K562 (cell line): ENCODE measurements around the gene PDHX. TPM values are rescaled to one million over a fixed set of nuclear protein-coding genes. Genes with fewer than 3 reads are reported as not detected.

Source experiments
- ATAC-seq: fragments of 200-7000 bp; cut with Tn5 transposase; 3 replicates; pipeline ENCODE4 v1.9.1; 2020; ENCODE audit warnings: moderate library complexity
- BruUV-seq: library from RNA; stranded (reverse); fragments of 400-500 nt; replicated peaks from 2 replicates; lab custom pipeline; 2021; lab: Mats Ljungman, UMichigan
- CTCF ChIA-PET: fragments of 300-600 bp; formaldehyde crosslinking; extraction: SDS; loops from one replicate; lab custom pipeline; 2021; ENCODE audit warnings: low intra/inter-chr PET ratio; lab: Yijun Ruan, JAX
- POLR2A ChIA-PET: fragments of 300-600, 350-650 bp; sonication (Branson Sonifier 250); formaldehyde crosslinking; extraction: SDS; loops from one replicate; lab custom pipeline; 2021; ENCODE audit warnings: antibody characterized with exemption, inconsistent platforms; lab: Yijun Ruan, JAX
- DNase-seq, 4 experiments: peaks; one replicate each; pipeline versions ENCODE4 v3.0.0 to v3.0.0-alpha.2; 2011 to 2018; ENCODE audit warnings: low spot score in 3 of 4, mixed read lengths in 3 of 4; ENCODE audit errors: extremely low read depth in 1 of 4
- FAIRE-seq: peaks from 2 replicates; lab custom pipeline; 2011; peaks lifted over from hg19 to GRCh38; lab: Jason Lieb, UNC
- H2AFZ ChIP-seq: 2 replicates; pipeline ENCODE4 v1.6.0; 2011; ENCODE audit warnings: low read depth, low read length, control low read depth, inconsistent platforms
- H3K27ac ChIP-seq: fragments of 200-600 bp; 3 replicates; pipeline ENCODE4 v1.8.0; 2011; ENCODE audit warnings: low read depth, mild to moderate bottlenecking, control low read depth, inconsistent platforms, low read length, moderate library complexity, mixed read lengths; ENCODE audit errors: extremely low read depth
- H3K27me3 ChIP-seq, 2 experiments: fragments of 300-600 bp in 1 of 2; 2 replicates in 1 of 2; 3 replicates in 1 of 2; pipeline versions ENCODE4 v1.6.0 to v1.8.0; 2011; ENCODE audit warnings: inconsistent platforms in 2 of 2, low read length in 2 of 2, mild to moderate bottlenecking in 1 of 2, mixed read lengths in 1 of 2, moderate library complexity in 1 of 2; ENCODE audit not compliant: control insufficient read depth in 2 of 2, insufficient read depth in 2 of 2
- H3K36me3 ChIP-seq: fragments of 300-600 bp; 3 replicates; pipeline ENCODE4 v1.8.0; 2011; ENCODE audit warnings: mild to moderate bottlenecking, low read length, inconsistent platforms; ENCODE audit not compliant: control insufficient read depth, insufficient read depth
- H3K4me1 ChIP-seq, 2 experiments: fragments of 200-600 bp in 1 of 2; replicated peaks in 1 of 2; 2 replicates in 1 of 2; 3 replicates in 1 of 2; pipeline versions ENCODE4 v1.5.1 to v1.8.0; 2011; ENCODE audit warnings: inconsistent platforms in 2 of 2, low read length in 2 of 2, mild to moderate bottlenecking in 1 of 2, mixed read lengths in 1 of 2, moderate library complexity in 1 of 2; ENCODE audit not compliant: control insufficient read depth in 2 of 2, insufficient read depth in 2 of 2
- H3K4me2 ChIP-seq: 2 replicates; pipeline ENCODE4 v1.6.1; 2011; ENCODE audit warnings: low read length, control low read depth, inconsistent platforms, mixed read lengths; ENCODE audit not compliant: insufficient read depth
- H3K4me3 ChIP-seq: fragments of 200-600 bp; sonication (generic), shearing (Covaris generic); 2 replicates; pipeline ENCODE4 v1.5.1; 2016; ENCODE audit warnings: control low read depth, inconsistent platforms
- H3K79me2 ChIP-seq: fragments of 200-600 bp; 3 replicates; pipeline ENCODE4 v1.8.0; 2011; ENCODE audit warnings: low read length, inconsistent platforms; ENCODE audit not compliant: control insufficient read depth, insufficient read depth
- H3K9ac ChIP-seq, 2 experiments: 2 replicates each; pipeline versions ENCODE4 v1.6.0 to v1.6.1; 2011; ENCODE audit warnings: low read depth in 2 of 2, low read length in 2 of 2, control low read depth in 1 of 2, inconsistent platforms in 1 of 2, mild to moderate bottlenecking in 1 of 2, mixed read lengths in 1 of 2; ENCODE audit not compliant: insufficient read depth in 1 of 2
- H3K9me1 ChIP-seq: one replicate; pipeline ENCODE4 v1.6.0; 2011; ENCODE audit warnings: inconsistent platforms, mild to moderate bottlenecking, low read length, moderate library complexity; ENCODE audit not compliant: control insufficient read depth, insufficient read depth
- H3K9me3 ChIP-seq: replicated peaks from 2 replicates; pipeline ENCODE4 v1.5.1; 2011; ENCODE audit warnings: low read depth, low read length, inconsistent platforms; ENCODE audit not compliant: control insufficient read depth, insufficient read depth
- H4K20me1 ChIP-seq: replicated peaks from 2 replicates; pipeline ENCODE4 v1.6.1; 2011; ENCODE audit warnings: low read length, inconsistent platforms, mixed read lengths; ENCODE audit not compliant: control insufficient read depth, insufficient read depth
- MTA1 ChIP-seq: fragments of 450-650 bp; IDR thresholded peaks from 2 replicates; pipeline ENCODE4 v1.6.1; 2017; ENCODE audit warnings: borderline replicate concordance
- NCOA2 ChIP-seq, 2 experiments: fragments of 450-650 bp; IDR thresholded peaks; 2 replicates each; pipeline ENCODE4 v1.6.1; 2018; ENCODE audit warnings: mild to moderate bottlenecking in 2 of 2, moderate library complexity in 1 of 2; ENCODE audit not compliant: partially characterized antibody in 2 of 2
- RAD21 ChIP-seq, 2 experiments: fragments of 250-450 bp in 1 of 2; fragments of 450-650 bp in 1 of 2; sonication (Bioruptor Pico) in 1 of 2; formaldehyde crosslinking in 1 of 2; IDR thresholded peaks in 1 of 2; conservative IDR thresholded peaks in 1 of 2; 2 replicates each; pipeline versions ENCODE4 v1.4.0 to v1.8.0; 2020 to 2022; ENCODE audit warnings: mild to moderate bottlenecking in 2 of 2, moderate library complexity in 1 of 2
- REST ChIP-seq, 2 experiments: fragments of 450-650 bp; formaldehyde crosslinking in 1 of 2; IDR thresholded peaks; 2 replicates each; pipeline versions ENCODE4 v1.4.0 to v1.6.1; 2014 to 2020; ENCODE audit warnings: mild to moderate bottlenecking in 2 of 2, borderline replicate concordance in 1 of 2, low read depth in 1 of 2
- ZNF592 ChIP-seq: fragments of 450-650 bp; IDR thresholded peaks from 2 replicates; pipeline ENCODE4 v1.6.1; 2017; ENCODE audit warnings: antibody characterized with exemption, mild to moderate bottlenecking
- WGBS: fragments of 100-300 bp; shearing (Covaris generic); methylation state at CpG from one replicate; pipeline ENCODE4 v1.1.6; 2016; ENCODE audit warnings: low coverage, mixed read lengths; ENCODE audit not compliant: insufficient coverage; ENCODE audit errors: missing lambda C conversion rate; 5-methylcytosine and 5-hydroxymethylcytosine counted together
- in situ Hi-C: fragments of 300-500 bp; cut with MboI; formaldehyde crosslinking; loops from 4 replicates; pipeline ENCODE4 v1.15.0; 2018; ENCODE audit warnings: inconsistent platforms, mixed read lengths
- intact Hi-C: fragments of 100-400 bp; cut with micrococcal nuclease; formaldehyde crosslinking; loops from 2 replicates; pipeline ENCODE4 v1.14.2; 2022
- polyA plus RNA-seq, 8 experiments: library from polyadenylated mRNA; depleted of rRNA in 4 of 8; stranded (reverse) in 5 of 8; unstranded in 3 of 8; fragments of >200 nt; fragmentation: Nextera tagmentation in 2 of 8; fragmentation: Illumina TruSeq in 1 of 8; extraction: Ambion mirVana in 2 of 8; extraction: Trizol in 1 of 8; gene quantifications; 2 replicates each; pipeline versions ENCODE4 v1.2.1 to v1.2.3, GENCODE V29; 2011 to 2014; ENCODE audit warnings: inconsistent platforms in 1 of 8, missing spikeins in 1 of 8
- total RNA-seq, 7 experiments: library from RNA; depleted of rRNA in 6 of 7; stranded (reverse); fragments of >200 nt in 6 of 7; fragmentation: Illumina TruSeq in 2 of 7; extraction: Trizol in 2 of 7; gene quantifications; 2 replicates each; pipeline versions ENCODE4 v1.2.1 to v1.2.3, GENCODE V29; 2011 to 2021; ENCODE audit warnings: low replicate concordance in 1 of 7

The PDHX gene
- total and polyA plus RNA-seq, 9 of the 15 experiments (the other 6 are each of a cell fraction or from before 2014, with no cell fraction given), result 20.8 to 43.5 (median 31.2) TPM

- H3K9ac ChIP-seq, result no peak overlapping the region
- no peaks in the 10 kb centered on the region for H3K4me1 ChIP-seq
- no peak overlapping the region for H3K4me2 ChIP-seq
- H3K9me3 ChIP-seq, result no peaks in the 10 kb centered on the region
- ChIA-PET POLR2A (interaction anchor here (1.4 kb wide), 1 partner anchor 412 kb away, joined by 3 read pairs; no protein-coding TSS in a partner anchor), CTCF (interaction anchor here (0.6 to 3.0 kb wide), 9 partner anchors 50 to 717 kb away, joined by 3 to 73 read pairs (median 3); no protein-coding TSS in a partner anchor)
- H3K36me3 ChIP-seq, result peaks cover 47% of the 10 kb centered on the region
- no peak overlapping the region for H3K27ac ChIP-seq
- intact Hi-C loops, result loop anchor here (1.0 to 10.0 kb wide), 6 partner anchors 49 to 716 kb away; partner anchors contain the start of gene ELF5
- no peak overlapping the region for H3K4me3 ChIP-seq
- H2AFZ ChIP-seq, result no peak overlapping the region
- no peaks in the 10 kb centered on the region for H3K27me3 ChIP-seq
- peak in 2 of 4 experiments; percentile 17 to 53 for DNase-seq
- ATAC-seq, result peak; percentile 71
- peak; percentile 83 for FAIRE-seq
- no peaks in the 10 kb centered on the region for H3K9me1 ChIP-seq
- no TSS peak for BruUV-seq
- H3K79me2 ChIP-seq, result 0 out of 3 replicates have a peak, but pooled peaks cover 7% of the 10 kb centered on the region
- WGBS, result 18% methylated on average over 1 of the region's 1 CpG
- H4K20me1 ChIP-seq, result no peaks in the 10 kb centered on the region; the same call in 1 of the 2 replicates
- in situ Hi-C loops, result loop anchor here (5.0 to 10.0 kb wide), 3 partner anchors 304 to 526 kb away; no protein-coding TSS in a partner anchor
- TF ChIP-seq RAD21 (CRISPR knock-in tag; conservative IDR thresholded peaks at IDR 0.05 in 1 of 2, IDR thresholded peaks at IDR 0.05 in 1 of 2) (peak; percentile 90 to 92), REST (IDR thresholded peaks at IDR 0.05; ENCODE audit: borderline replicate concordance) (peak; percentile 70), REST (CRISPR knock-in tag; IDR thresholded peaks at IDR 0.05; ENCODE audit: low read depth) (no peak), NCOA2 (IDR thresholded peaks at IDR 0.05; ENCODE audit: partially characterized antibody in 2 of 2) (no peak), MTA1 (no peak), ZNF592 (0 out of 2 replicates have a peak, but pooled peaks have one; percentile 24)
These were observed 25.6 kb upstream of the PDHX start for GRCh38 chr11:34890812-34891211.
